Measurements from ENCODE around the gene MYLK.
"Not testable (repeated sequence)": the region's sequence is repeated elsewhere in the genome, so short reads cannot be mapped to it uniquely, and the experiment has no call there.

The MYLK gene

GRCh38 chr3:123725652-123726400, 158.3 kb downstream of the MYLK start:
- DNase-seq (ENCODE audit: low read depth in 4 of 4, low spot score in 1 of 4): no peak

GRCh38 chr3:123724306-123724705, 159.8 kb downstream of the MYLK start:
- DNase-seq (ENCODE audit: low read depth in 4 of 4, low spot score in 1 of 4): no peak

GRCh38 chr3:123723522-123724168, 160.5 kb downstream of the MYLK start:
- DNase-seq (ENCODE audit: low read depth in 4 of 4, low spot score in 1 of 4): peak in 2 of 4 experiments; percentile 4 to 13

GRCh38 chr3:123723070-123723469, 161.1 kb downstream of the MYLK start:
- DNase-seq (ENCODE audit: low read depth in 4 of 4, low spot score in 1 of 4): no peak

GRCh38 chr3:123722456-123722855, 161.7 kb downstream of the MYLK start:
- no peak for DNase-seq (ENCODE audit: low read depth in 4 of 4, low spot score in 1 of 4)

- DNase-seq (ENCODE audit: low read depth in 4 of 4, low spot score in 1 of 4): no peak
These were observed 162.1 kb downstream of the MYLK start for GRCh38 chr3:123722021-123722420.

GRCh38 chr3:123721095-123721689, 162.9 kb downstream of the MYLK start:
- not testable (repeated sequence) for DNase-seq (ENCODE audit: low read depth in 4 of 4, low spot score in 1 of 4)

- DNase-seq (ENCODE audit: low read depth in 4 of 4, low spot score in 1 of 4): no peak
These were observed 163.5 kb downstream of the MYLK start for GRCh38 chr3:123720638-123721037.

- DNase-seq (ENCODE audit: low read depth in 4 of 4, low spot score in 1 of 4): no peak
These were observed 164.2 kb downstream of the MYLK start for GRCh38 chr3:123719862-123720453.

GRCh38 chr3:123719061-123719756, 164.9 kb downstream of the MYLK start:
- peak in 2 of 4 experiments; percentile 18 to 25 for DNase-seq (ENCODE audit: low read depth in 4 of 4, low spot score in 1 of 4)

- no peak for DNase-seq (ENCODE audit: low read depth in 4 of 4, low spot score in 1 of 4)
These were observed 166.0 kb downstream of the MYLK start for GRCh38 chr3:123718108-123718507.

- DNase-seq (ENCODE audit: low read depth in 4 of 4, low spot score in 1 of 4): not testable (repeated sequence)
These were observed 166.7 kb downstream of the MYLK start for GRCh38 chr3:123717451-123717850.

GRCh38 chr3:123716411-123716810, 167.7 kb downstream of the MYLK start:
- DNase-seq (ENCODE audit: low read depth in 4 of 4, low spot score in 1 of 4): no peak

- DNase-seq (ENCODE audit: low read depth in 4 of 4, low spot score in 1 of 4): no peak
These were observed 170.9 kb downstream of the MYLK start for GRCh38 chr3:123713211-123713610.

- no peak for DNase-seq (ENCODE audit: low read depth in 4 of 4, low spot score in 1 of 4)
These were observed 171.9 kb downstream of the MYLK start for GRCh38 chr3:123712077-123712860.

- DNase-seq (ENCODE audit: low read depth in 4 of 4, low spot score in 1 of 4): no peak
These were observed 172.8 kb downstream of the MYLK start for GRCh38 chr3:123711356-123711755.

- no peak for DNase-seq (ENCODE audit: low read depth in 4 of 4, low spot score in 1 of 4)
These were observed 175.6 kb downstream of the MYLK start for GRCh38 chr3:123708531-123708930.

- not testable (repeated sequence) for DNase-seq (ENCODE audit: low read depth in 4 of 4, low spot score in 1 of 4)
These were observed 176.5 kb downstream of the MYLK start for GRCh38 chr3:123707641-123708040.

GRCh38 chr3:123706871-123707270, 177.3 kb downstream of the MYLK start:
- no peak for DNase-seq (ENCODE audit: low read depth in 4 of 4, low spot score in 1 of 4)

GRCh38 chr3:123705488-123706285, 178.4 kb downstream of the MYLK start:
- no peak for DNase-seq (ENCODE audit: low read depth in 4 of 4, low spot score in 1 of 4)

Measured in stimulated activated CD4-positive, alpha-beta T cell treated with anti-CD3 and anti-CD28 coated beads, Interleukin-1b, Interleukin-23, amount 100 ng/mL, for 24 hours (primary cell).